KOPT-K1 (cell line): ENCODE measurements around the gene GRB10.
"Not testable (repeated sequence)": the region's sequence is repeated elsewhere in the genome, so short reads cannot be mapped to it uniquely, and the experiment has no call there.

Experiments used
- H3K27ac ChIP-seq: fragments of 200-600 bp; sonication (generic); 2 replicates; pipeline ENCODE4 v1.5.1; 2016; ENCODE audit warnings: antibody characterized with exemption, mild to moderate bottlenecking, low read depth, low read length; ENCODE audit not compliant: poor library complexity, severe bottlenecking
- H3K36me3 ChIP-seq: fragments of 200-600 bp; sonication (generic); 2 replicates; pipeline ENCODE4 v1.5.1; 2017; ENCODE audit warnings: antibody characterized with exemption, mild to moderate bottlenecking, low read length, moderate library complexity; ENCODE audit not compliant: insufficient read depth
- H3K9me3 ChIP-seq: fragments of 200-600 bp; sonication (generic); 2 replicates; pipeline ENCODE4 v1.5.1; 2017; ENCODE audit warnings: antibody characterized with exemption, low read length, mild to moderate bottlenecking; ENCODE audit not compliant: insufficient read depth, poor library complexity, severe bottlenecking

GRB10 gene

GRCh38 chr7:50774319-50774718, 8.4 kb downstream of the GRB10 start:
- no peak overlapping the region for H3K27ac ChIP-seq
- peaks cover 6% of the 10 kb centered on the region for H3K9me3 ChIP-seq
- no peaks in the 10 kb centered on the region for H3K36me3 ChIP-seq

- H3K36me3 ChIP-seq, H3K27ac ChIP-seq, H3K9me3 ChIP-seq: not testable (repeated sequence)
Measured at GRCh38 chr7:50773071-50773470, 9.6 kb downstream of the GRB10 start.

GRCh38 chr7:50771120-50772002, 11.3 kb downstream of the GRB10 start:
- Histone ChIP-seq H3K36me3 (no peaks in the 10 kb centered on the region), H3K27ac (no peak overlapping the region), H3K9me3 (peaks cover 6% of the 10 kb centered on the region)

GRCh38 chr7:50768485-50769474, 13.9 kb downstream of the GRB10 start:
- H3K36me3 ChIP-seq: no peaks in the 10 kb centered on the region
- peaks cover 20% of the 10 kb centered on the region for H3K9me3 ChIP-seq
- no peak overlapping the region for H3K27ac ChIP-seq

- Histone ChIP-seq H3K36me3 (no peaks in the 10 kb centered on the region), H3K27ac (no peak overlapping the region), H3K9me3 (peaks cover 16% of the 10 kb centered on the region)
Measured at GRCh38 chr7:50766849-50767207, 15.9 kb downstream of the GRB10 start.

- H3K9me3 ChIP-seq: peaks cover 15% of the 10 kb centered on the region
- no peaks in the 10 kb centered on the region for H3K36me3 ChIP-seq
- H3K27ac ChIP-seq: no peak overlapping the region
Measured at GRCh38 chr7:50766106-50766848, 16.4 kb downstream of the GRB10 start.

GRCh38 chr7:50762337-50762736, 20.4 kb downstream of the GRB10 start:
- no peak overlapping the region for H3K27ac ChIP-seq
- peaks cover 15% of the 10 kb centered on the region for H3K9me3 ChIP-seq

GRCh38 chr7:50761713-50762112, 21.0 kb downstream of the GRB10 start:
- Histone ChIP-seq H3K27ac (no peak overlapping the region), H3K36me3 (no peaks in the 10 kb centered on the region), H3K9me3 (peaks cover 15% of the 10 kb centered on the region)

More at GRCh38 chr7:50762337-50762736, 20.4 kb downstream of the GRB10 start:
- H3K36me3 ChIP-seq: no peaks in the 10 kb centered on the region

GRCh38 chr7:50757703-50758390, 24.8 kb downstream of the GRB10 start:
- no peaks in the 10 kb centered on the region for H3K9me3 ChIP-seq
- no peaks in the 10 kb centered on the region for H3K36me3 ChIP-seq

GRCh38 chr7:50756180-50756579, 26.5 kb downstream of the GRB10 start:
- no peak overlapping the region for H3K27ac ChIP-seq
- no peaks in the 10 kb centered on the region for H3K9me3 ChIP-seq
- no peaks in the 10 kb centered on the region for H3K36me3 ChIP-seq

More at GRCh38 chr7:50757703-50758390, 24.8 kb downstream of the GRB10 start:
- no peak overlapping the region for H3K27ac ChIP-seq

- Histone ChIP-seq H3K27ac (no peak overlapping the region), H3K36me3 (no peaks in the 10 kb centered on the region), H3K9me3 (no peaks in the 10 kb centered on the region)
Measured at GRCh38 chr7:50754684-50755083, 28.0 kb downstream of the GRB10 start.

- H3K36me3 ChIP-seq: no peaks in the 10 kb centered on the region
- no peaks in the 10 kb centered on the region for H3K9me3 ChIP-seq
- H3K27ac ChIP-seq: no peak overlapping the region
Measured at GRCh38 chr7:50754241-50754640, 28.5 kb downstream of the GRB10 start.

- no peaks in the 10 kb centered on the region for H3K36me3 ChIP-seq
- no peak overlapping the region for H3K27ac ChIP-seq
- H3K9me3 ChIP-seq: no peaks in the 10 kb centered on the region
Measured at GRCh38 chr7:50752422-50752821, 30.3 kb downstream of the GRB10 start.

- H3K27ac ChIP-seq: no peak overlapping the region
- no peaks in the 10 kb centered on the region for H3K9me3 ChIP-seq
- no peaks in the 10 kb centered on the region for H3K36me3 ChIP-seq
Measured at GRCh38 chr7:50751146-50751545, 31.6 kb downstream of the GRB10 start.
